Calu3 (cell line): ENCODE measurements around the gene PLBD2. TPM values are rescaled to one million over a fixed set of nuclear protein-coding genes. Genes with fewer than 3 reads are reported as not detected.

ENCODE experiments used
- BruUV-seq: library from RNA; stranded (reverse); fragments of 400-500 nt; replicated peaks from 2 replicates; lab custom pipeline; 2021; lab: Mats Ljungman, UMichigan
- CTCF ChIA-PET: fragments of 300-600 bp; sonication (Branson Sonifier 250); formaldehyde crosslinking; loops from one replicate; lab custom pipeline; 2022; ENCODE audit warnings: antibody characterized with exemption; lab: Charles Lee
- DNase-seq: peaks from one replicate; pipeline ENCODE4 v3.0.0; 2022
- H3K27ac Mint-ChIP-seq: one replicate; pipeline ENCODE4 v1.8.0; 2022; ENCODE audit warnings: mixed read lengths; ENCODE audit not compliant: unreplicated experiment
- H3K27me3 Mint-ChIP-seq: one replicate; pipeline ENCODE4 v1.8.0; 2022; ENCODE audit warnings: mixed read lengths; ENCODE audit not compliant: unreplicated experiment
- H3K36me3 Mint-ChIP-seq: one replicate; pipeline ENCODE4 v1.8.0; 2022; ENCODE audit warnings: mild to moderate bottlenecking, moderate library complexity, mixed read lengths; ENCODE audit not compliant: insufficient read depth, unreplicated experiment
- H3K4me1 Mint-ChIP-seq: one replicate; pipeline ENCODE4 v1.8.0; 2022; ENCODE audit warnings: mild to moderate bottlenecking, low read depth, mixed read lengths; ENCODE audit not compliant: unreplicated experiment
- H3K4me3 Mint-ChIP-seq: one replicate; pipeline ENCODE4 v1.8.0; 2022; ENCODE audit warnings: mild to moderate bottlenecking, low read depth, moderate library complexity, mixed read lengths; ENCODE audit not compliant: unreplicated experiment
- H3K9me3 Mint-ChIP-seq: one replicate; pipeline ENCODE4 v1.8.0; 2022; ENCODE audit warnings: low read depth, mixed read lengths; ENCODE audit not compliant: unreplicated experiment
- CTCF ChIP-seq: fragments of 200-600 bp; IDR thresholded peaks from one replicate; pipeline ENCODE4 v1.8.0; 2022; ENCODE audit warnings: antibody characterized with exemption; ENCODE audit not compliant: unreplicated experiment
- intact Hi-C: fragments of 100-400 bp; cut with micrococcal nuclease; formaldehyde crosslinking; loops from one replicate; pipeline ENCODE4 v1.10.0; 2022; ENCODE audit not compliant: unreplicated experiment
- total RNA-seq: library from RNA; stranded (reverse); gene quantifications from 2 replicates; pipeline ENCODE4 v1.2.3, GENCODE V29; 2022

The PLBD2 gene
- total RNA-seq, 1 experiment from 2014 or later, result 31.5 TPM

- no peaks in the 10 kb centered on the region for H3K36me3 Mint-ChIP-seq
- intact Hi-C loops, result loop anchor here (1.0 kb wide), 1 partner anchor 473 kb away; no protein-coding TSS in a partner anchor
- CTCF ChIA-PET, result no interaction called here
Measured at GRCh38 chr12:113439301-113439597, 80.9 kb downstream of the PLBD2 start.

GRCh38 chr12:113439606-113440030, 81.2 kb downstream of the PLBD2 start:
- no peaks in the 10 kb centered on the region for H3K9me3 Mint-ChIP-seq
- no peak overlapping the region for H3K4me3 Mint-ChIP-seq
- H3K27ac Mint-ChIP-seq, result no peak overlapping the region
- BruUV-seq, result no TSS peak
- CTCF ChIA-PET, result no interaction called here
- intact Hi-C loops, result loop anchor here (1.0 kb wide), 1 partner anchor 473 kb away; no protein-coding TSS in a partner anchor
- H3K36me3 Mint-ChIP-seq, result no peaks in the 10 kb centered on the region
- peak; percentile 68 for DNase-seq
- peak; percentile 72 for TF ChIP-seq CTCF
- peaks cover 1% of the 10 kb centered on the region for H3K27me3 Mint-ChIP-seq
- H3K4me1 Mint-ChIP-seq, result no peaks in the 10 kb centered on the region

More at GRCh38 chr12:113439301-113439597, 80.9 kb downstream of the PLBD2 start:
- H3K27me3 Mint-ChIP-seq, result no peaks in the 10 kb centered on the region
- no TSS peak for BruUV-seq
- no peaks in the 10 kb centered on the region for H3K4me1 Mint-ChIP-seq
- no peak overlapping the region for H3K27ac Mint-ChIP-seq
- no peak for TF ChIP-seq CTCF
- DNase-seq, result no peak
- no peak overlapping the region for H3K4me3 Mint-ChIP-seq
- H3K9me3 Mint-ChIP-seq, result no peaks in the 10 kb centered on the region

- no peak overlapping the region for H3K4me3 Mint-ChIP-seq
- H3K4me1 Mint-ChIP-seq, result no peaks in the 10 kb centered on the region
- H3K27me3 Mint-ChIP-seq, result peaks cover 9% of the 10 kb centered on the region
- no peak for DNase-seq
- intact Hi-C loops, result no loop called here
- H3K27ac Mint-ChIP-seq, result no peak overlapping the region
- H3K9me3 Mint-ChIP-seq, result no peaks in the 10 kb centered on the region
- H3K36me3 Mint-ChIP-seq, result no peaks in the 10 kb centered on the region
- CTCF ChIA-PET, result no interaction called here
- no TSS peak for BruUV-seq
- TF ChIP-seq CTCF, result no peak
Measured at GRCh38 chr12:113440336-113440735, 81.9 kb downstream of the PLBD2 start.

Other genes starting within 250 kb of the PLBD2 start
- gene RASAL1, start 222.8 kb upstream of the PLBD2 start, total RNA-seq, result 59.7 and 85.9 TPM in 2 replicates
- gene CFAP73, start 208.9 kb upstream of the PLBD2 start, total RNA-seq, result 2.3 and 3.2 TPM in 2 replicates
- 104 and 112 TPM in 2 replicates for gene DDX54, start 173.1 kb upstream of the PLBD2 start, total RNA-seq
- gene RITA1, start 172.9 kb upstream of the PLBD2 start, total RNA-seq, result 27.4 and 28.4 TPM in 2 replicates
- 83.0 and 91.1 TPM in 2 replicates for gene TPCN1, start 137.1 kb upstream of the PLBD2 start, total RNA-seq
- gene SLC8B1, start 23.5 kb upstream of the PLBD2 start, total RNA-seq, result 22.8 and 23.8 TPM in 2 replicates
- 0.26 TPM in 1 of 2 replicates, not detected in the other for gene SDS, start 45.3 kb downstream of the PLBD2 start, total RNA-seq
- 19.9 and 25.5 TPM in 2 replicates for gene SDSL, start 63.8 kb downstream of the PLBD2 start, total RNA-seq
- not detected in 2 replicates for gene LHX5, start 113.3 kb downstream of the PLBD2 start, total RNA-seq